IMR-90 (cell line): ENCODE measurements around the gene PPM1K. TPM values are rescaled to one million over a fixed set of nuclear protein-coding genes. Genes with fewer than 3 reads are reported as not detected.

Experiments used
- ATAC-seq: fragments of 200-7000 bp; cut with Tn5 transposase; 2 replicates; pipeline ENCODE4 v1.9.1; 2020; ENCODE audit warnings: low read depth, mild to moderate bottlenecking, moderate library complexity
- BruUV-seq: library from RNA; stranded (reverse); fragments of 400-500 nt; replicated peaks from 2 replicates; lab custom pipeline; 2021; lab: Mats Ljungman, UMichigan
- CTCF ChIA-PET: fragments of 300-600 bp; formaldehyde crosslinking; extraction: SDS; loops from one replicate; lab custom pipeline; 2021; ENCODE audit warnings: antibody characterized with exemption; lab: Yijun Ruan, JAX
- POLR2A ChIA-PET: fragments of 300-600 bp; sonication (Branson Sonifier 250); formaldehyde crosslinking; loops from one replicate; lab custom pipeline; 2022; ENCODE audit warnings: antibody characterized with exemption; ENCODE audit not compliant: unreplicated experiment; lab: Charles Lee
- DNase-seq: peaks from one replicate; pipeline ENCODE4 v3.0.0; 2013
- H2AFZ ChIP-seq: replicated peaks from 2 replicates; pipeline ENCODE3; 2013; ENCODE audit warnings: low read length, mild to moderate bottlenecking; ENCODE audit not compliant: poor library complexity
- H2AK5ac ChIP-seq: 2 replicates; pipeline ENCODE4 v1.6.1; 2013; ENCODE audit warnings: low read depth, low read length, inconsistent platforms
- H2AK9ac ChIP-seq: replicated peaks from 2 replicates; pipeline ENCODE3; 2013; ENCODE audit warnings: mild to moderate bottlenecking, low read depth, low read length, moderate library complexity; ENCODE audit not compliant: poor library complexity
- H2BK120ac ChIP-seq: 2 replicates; pipeline ENCODE4 v1.6.1; 2013; ENCODE audit warnings: low read depth, low read length, inconsistent platforms
- H2BK15ac ChIP-seq: 3 replicates; pipeline ENCODE4 v1.6.1; 2013; ENCODE audit warnings: low read depth, low read length, inconsistent platforms
- H2BK20ac ChIP-seq: 2 replicates; pipeline ENCODE4 v1.6.1; 2013; ENCODE audit warnings: low read depth, mild to moderate bottlenecking, inconsistent platforms, low read length, moderate library complexity
- H2BK5ac ChIP-seq: 2 replicates; pipeline ENCODE4 v1.6.1; 2013; ENCODE audit warnings: mild to moderate bottlenecking, low read depth, low read length, inconsistent platforms; ENCODE audit not compliant: poor library complexity, severe bottlenecking
- H3K14ac ChIP-seq: replicated peaks from 2 replicates; pipeline ENCODE4 v1.6.1; 2013; ENCODE audit warnings: low read depth, low read length, inconsistent platforms
- H3K18ac ChIP-seq: 2 replicates; pipeline ENCODE4 v1.6.1; 2013; ENCODE audit warnings: low read depth, low read length, control low read depth
- H3K23ac ChIP-seq: 2 replicates; pipeline ENCODE4 v1.6.1; 2013; ENCODE audit warnings: low read depth, low read length, inconsistent platforms
- H3K27ac ChIP-seq: 2 replicates; pipeline ENCODE4 v1.5.1; 2013; ENCODE audit warnings: mild to moderate bottlenecking, control low read depth, low read length; ENCODE audit not compliant: insufficient read depth
- H3K27me3 ChIP-seq: 2 replicates; pipeline ENCODE4 v1.6.1; 2013; ENCODE audit warnings: low read length; ENCODE audit not compliant: control insufficient read depth, insufficient read depth
- H3K36me3 ChIP-seq: 2 replicates; pipeline ENCODE4 v1.6.1; 2013; ENCODE audit warnings: low read length, mixed read lengths; ENCODE audit not compliant: control insufficient read depth, insufficient read depth
- H3K4ac ChIP-seq: 2 replicates; pipeline ENCODE4 v1.6.1; 2013; ENCODE audit warnings: low read depth, low read length, inconsistent platforms
- H3K4me1 ChIP-seq: 2 replicates; pipeline ENCODE4 v1.6.1; 2013; ENCODE audit warnings: low read length, mixed read lengths; ENCODE audit not compliant: control insufficient read depth, insufficient read depth
- H3K4me2 ChIP-seq: 2 replicates; pipeline ENCODE4 v1.6.1; 2013; ENCODE audit warnings: low read depth, mild to moderate bottlenecking, control low read depth, low read length, moderate library complexity
- H3K4me3 ChIP-seq: 2 replicates; pipeline ENCODE4 v1.5.1; 2013; ENCODE audit warnings: low read depth, mild to moderate bottlenecking, control low read depth, low read length, moderate library complexity; ENCODE audit not compliant: insufficient read depth
- H3K56ac ChIP-seq: 2 replicates; pipeline ENCODE4 v1.6.1; 2013; ENCODE audit warnings: low read length, inconsistent platforms; ENCODE audit not compliant: insufficient read depth; ENCODE audit errors: extremely low read depth
- H3K79me1 ChIP-seq, 2 experiments: 2 replicates each; pipeline ENCODE4 v1.6.1; 2013; ENCODE audit warnings: low read length in 2 of 2, inconsistent platforms in 1 of 2, low read depth in 1 of 2
- H3K9ac ChIP-seq: 2 replicates; pipeline ENCODE4 v1.6.1; 2013; ENCODE audit warnings: low read depth, low read length, control low read depth
- H3K9me1 ChIP-seq: 2 replicates; pipeline ENCODE4 v1.6.1; 2013; ENCODE audit warnings: low read length, inconsistent platforms; ENCODE audit not compliant: insufficient read depth
- H3K9me3 ChIP-seq: 2 replicates; pipeline ENCODE4 v1.6.1; 2013; ENCODE audit warnings: low read length; ENCODE audit not compliant: control insufficient read depth, insufficient read depth
- H4K20me1 ChIP-seq: 2 replicates; pipeline ENCODE4 v1.6.1; 2013; ENCODE audit warnings: low read length, inconsistent platforms; ENCODE audit not compliant: insufficient read depth
- H4K5ac ChIP-seq: 2 replicates; pipeline ENCODE4 v1.6.1; 2013; ENCODE audit warnings: mild to moderate bottlenecking, low read depth, low read length, control low read depth
- H4K8ac ChIP-seq, 2 experiments: 2 replicates each; pipeline ENCODE4 v1.6.1; 2013; ENCODE audit warnings: low read depth in 2 of 2, low read length in 2 of 2, control low read depth in 1 of 2, inconsistent platforms in 1 of 2
- H4K91ac ChIP-seq: 2 replicates; pipeline ENCODE4 v1.6.1; 2013; ENCODE audit warnings: low read depth, low read length, inconsistent platforms; ENCODE audit not compliant: insufficient read depth
- BHLHE40 ChIP-seq: fragments of 150-350 bp; IDR thresholded peaks from 2 replicates; pipeline ENCODE4 v1.6.1; 2016; ENCODE audit warnings: mild to moderate bottlenecking, low read depth, low read length
- CEBPB ChIP-seq: IDR thresholded peaks from 2 replicates; pipeline ENCODE4 v1.6.1; 2012; ENCODE audit warnings: low read depth, low read length, improper control_type of control experiment
- CHD1 ChIP-seq: IDR thresholded peaks from 2 replicates; pipeline ENCODE4 v1.6.1; 2012; ENCODE audit warnings: low read depth, low read length, improper control_type of control experiment
- CTCF ChIP-seq: conservative IDR thresholded peaks from 2 replicates; pipeline ENCODE4 v1.5.1; 2012; ENCODE audit warnings: mild to moderate bottlenecking, low read depth, low read length, improper control_type of control experiment
- ELK1 ChIP-seq: fragments of 150-350 bp; IDR thresholded peaks from 2 replicates; pipeline ENCODE4 v1.6.1; 2016; ENCODE audit warnings: low read depth, mild to moderate bottlenecking, low read length, moderate library complexity, borderline replicate concordance
- FOS ChIP-seq: fragments of 150-350 bp; IDR thresholded peaks from 2 replicates; pipeline ENCODE4 v1.6.1; 2016; ENCODE audit warnings: low read depth, low read length
- MAFK ChIP-seq: IDR thresholded peaks from 2 replicates; pipeline ENCODE4 v1.6.1; 2012; ENCODE audit warnings: low read depth, low read length, improper control_type of control experiment
- MAZ ChIP-seq: IDR thresholded peaks from 2 replicates; pipeline ENCODE4 v1.6.1; 2012; ENCODE audit warnings: low read depth, mild to moderate bottlenecking, low read length, improper control_type of control experiment, moderate library complexity, borderline replicate concordance
- MXI1 ChIP-seq: IDR thresholded peaks from 2 replicates; pipeline ENCODE4 v1.6.1; 2012; ENCODE audit warnings: low read depth, mild to moderate bottlenecking, low read length, moderate library complexity, borderline replicate concordance
- NFE2L2 ChIP-seq: fragments of 150-350 bp; IDR thresholded peaks from 2 replicates; pipeline ENCODE4 v1.6.1; 2016; ENCODE audit warnings: low read depth, mild to moderate bottlenecking, low read length
- POLR2A ChIP-seq: IDR thresholded peaks from 2 replicates; pipeline ENCODE4 v1.6.1; 2012; ENCODE audit warnings: mild to moderate bottlenecking, low read depth, low read length
- RAD21 ChIP-seq: IDR thresholded peaks from 2 replicates; pipeline ENCODE4 v1.6.1; 2012; ENCODE audit warnings: low read length, improper control_type of control experiment
- RCOR1 ChIP-seq: IDR thresholded peaks from 2 replicates; pipeline ENCODE4 v1.6.1; 2012; ENCODE audit warnings: mild to moderate bottlenecking, low read length, improper control_type of control experiment; ENCODE audit not compliant: insufficient replicate concordance
- RFX5 ChIP-seq: IDR thresholded peaks from 2 replicates; pipeline ENCODE4 v1.8.0; 2012; ENCODE audit warnings: low read depth, mild to moderate bottlenecking, low read length, moderate library complexity
- SMC3 ChIP-seq: fragments of 150-350 bp; IDR thresholded peaks from 2 replicates; pipeline ENCODE4 v1.6.1; 2016; ENCODE audit warnings: low read depth, mild to moderate bottlenecking, antibody characterized with exemption, low read length, moderate library complexity
- WGBS, 2 experiments: methylation state at CpG; one replicate each; pipeline versions ENCODE4 v1.1.5 to v1.1.7; 2013; ENCODE audit warnings: missing lambda C conversion rate in 2 of 2; ENCODE audit not compliant: insufficient read length in 1 of 2; ENCODE audit errors: extremely low coverage in 2 of 2; 5-methylcytosine and 5-hydroxymethylcytosine counted together
- dilution Hi-C: fragments of 300-500 bp; cut with HindIII; formaldehyde crosslinking; loops from one replicate; pipeline ENCODE4 v1.14.3; 2018; ENCODE audit warnings: low sequenced_read_pairs; ENCODE audit not compliant: unreplicated experiment
- in situ Hi-C: fragments of 300-500 bp; cut with MboI; formaldehyde crosslinking; loops from 3 replicates; pipeline ENCODE4 v1.14.3; 2019; ENCODE audit warnings: low sequenced_read_pairs, inconsistent platforms, mixed read lengths
- intact Hi-C: fragments of 100-400 bp; cut with micrococcal nuclease; formaldehyde crosslinking; loops from 2 replicates; pipeline ENCODE4 v1.10.0; 2022
- polyA plus RNA-seq, 3 experiments: library from polyadenylated mRNA; depleted of rRNA; stranded (reverse); fragments of >200 nt; gene quantifications; 2 replicates each; pipeline ENCODE4 v1.2.3, GENCODE V29; 2012; ENCODE audit warnings: low replicate concordance in 1 of 3
- total RNA-seq: library from RNA; depleted of rRNA; stranded (reverse); fragments of >200 nt; gene quantifications from 2 replicates; pipeline ENCODE4 v1.2.3, GENCODE V29; 2012

Gene PPM1K
- total and polyA plus RNA-seq, 2 of the 4 experiments (the other 2 are of a cell fraction): 6.1 to 11.5 TPM

GRCh38 chr4:88318751-88319350 lies 34.5 kb upstream of the PPM1K start:
- Histone ChIP-seq H4K20me1 (no peaks in the 10 kb centered on the region), H3K23ac (no peak overlapping the region), H2BK120ac (no peak overlapping the region), H2AK5ac (no peak overlapping the region), H3K9me1 (no peaks in the 10 kb centered on the region), H2AK9ac (no peak overlapping the region), H3K27ac (no peak overlapping the region), H3K4me2 (no peak overlapping the region), H4K8ac (no peak overlapping the region), H3K36me3 (no peaks in the 10 kb centered on the region), H2BK15ac (no peak overlapping the region), H3K56ac (no peak overlapping the region), H3K18ac (no peak overlapping the region), H4K91ac (no peak overlapping the region), H3K4ac (no peak overlapping the region), H3K4me1 (0 out of 2 replicates have a peak, but pooled peaks cover 3% of the 10 kb centered on the region), H2AFZ (no peak overlapping the region), H3K9ac (no peak overlapping the region), H3K79me1 (no peaks in the 10 kb centered on the region), H3K14ac (no peak overlapping the region), H3K9me3 (no peaks in the 10 kb centered on the region), H3K4me3 (no peak overlapping the region), H3K27me3 (peaks cover 5% of the 10 kb centered on the region), H2BK5ac (no peak overlapping the region), H2BK20ac (no peak overlapping the region), H4K5ac (no peak overlapping the region)
- no peak for ATAC-seq
- BruUV-seq: no TSS peak
- TF ChIP-seq CEBPB (no peak), NFE2L2 (no peak), MXI1 (no peak), MAFK (no peak), CTCF (no peak), CHD1 (no peak), POLR2A (no peak), SMC3 (no peak), FOS (no peak), MAZ (no peak), BHLHE40 (no peak), RAD21 (no peak), ELK1 (no peak), RCOR1 (no peak), RFX5 (no peak)
- ChIA-PET POLR2A (no interaction called here), CTCF (no interaction called here)
- no peak for DNase-seq
- dilution Hi-C loops (no loop called here), in situ Hi-C loops (no loop called here), intact Hi-C loops (no loop called here)
- no CpG with 5 or more reads among the region's 3 CpGs for WGBS, 2 experiments
